Thyroid gland (tissue), 4 donors: ENCODE results near the gene MLYCD. TPM values are rescaled to one million over a fixed set of nuclear protein-coding genes. Genes with fewer than 3 reads are reported as not detected.

ENCODE experiments used
- DNase-seq, 2 donors: peaks; one replicate each; pipeline ENCODE4 v3.0.0-alpha.2; 2019
- H3K27ac ChIP-seq, 3 donors: fragments of 200-600 bp; sonication (generic); 1 replicate in 2 of 3; 2 replicates in 1 of 3; pipeline ENCODE4 v1.5.1; 2016 to 2019; ENCODE audit warnings: mild to moderate bottlenecking in 1 of 3, moderate library complexity in 1 of 3
- H3K27me3 ChIP-seq: fragments of 200-600 bp; sonication (generic); one replicate; pipeline ENCODE4 v1.5.1; 2019
- H3K36me3 ChIP-seq, 2 donors: fragments of 200-600 bp; sonication (generic); one replicate each; pipeline ENCODE4 v1.5.1; 2016 to 2019
- H3K4me1 ChIP-seq, 2 donors: fragments of 200-600 bp; sonication (generic); one replicate each; pipeline ENCODE4 v1.5.1; 2017 to 2019
- H3K4me3 ChIP-seq, 3 donors: fragments of 200-600 bp; sonication (generic); replicated peaks in 1 of 3; 1 replicate in 2 of 3; 2 replicates in 1 of 3; pipeline ENCODE4 v1.5.1; 2016; ENCODE audit warnings: mild to moderate bottlenecking in 1 of 3
- H3K9me3 ChIP-seq: fragments of 200-600 bp; sonication (generic); one replicate; pipeline ENCODE4 v1.5.1; 2017
- CTCF ChIP-seq, 6 experiments: fragments of 200-600 bp in 3 of 6; fragments of 450-650 bp in 3 of 6; sonication (generic) in 3 of 6; IDR thresholded peaks; one replicate each; pipeline ENCODE4 v1.5.1; 2016 to 2019; ENCODE audit warnings: antibody characterized with exemption in 6 of 6, mild to moderate bottlenecking in 2 of 6, inconsistent platforms in 1 of 6, moderate library complexity in 1 of 6
- POLR2A ChIP-seq, 2 donors: fragments of 450-650 bp; IDR thresholded peaks; one replicate each; pipeline ENCODE4 v1.6.1; 2017; ENCODE audit warnings: antibody characterized with exemption in 2 of 2, mild to moderate bottlenecking in 2 of 2, moderate library complexity in 1 of 2
- WGBS, 2 donors: methylation state at CpG; one replicate each; pipeline ENCODE4 v1.1.5; 2017; 5-methylcytosine and 5-hydroxymethylcytosine counted together
- intact Hi-C: fragments of 100-400 bp; cut with DNase I; formaldehyde crosslinking; loops from one replicate; pipeline ENCODE4 v1.15.1; 2023
- total RNA-seq, 4 donors: library from RNA; depleted of rRNA; stranded (reverse); fragments of >200 nt; gene quantifications; one replicate each; pipeline ENCODE4 v1.2.3, GENCODE V29; 2016

Gene MLYCD
- total RNA-seq, 4 donors from 2014 or later: 9.9 to 22.0 (median 12.0) TPM

- 44 to 61% methylated on average over 2 of the region's 2 CpGs for WGBS, 2 donors
- Histone ChIP-seq H3K4me3 (no peak overlapping the region), H3K9me3 (no peaks in the 10 kb centered on the region), H3K36me3 (peaks cover 43 to 52% of the 10 kb centered on the region in 2 donors), H3K27me3 (no peaks in the 10 kb centered on the region), H3K27ac (no peak overlapping the region), H3K4me1 (no peaks in the 10 kb centered on the region)
- TF ChIP-seq CTCF (IDR thresholded peaks at IDR 0.05) (no peak), POLR2A (IDR thresholded peaks at IDR 0.05) (no peak)
- DNase-seq: no peak
- intact Hi-C loops: no loop called here
These were observed 9.9 kb downstream of the MLYCD start for GRCh38 chr16:83908798-83909197.

GRCh38 chr16:83911290-83911689 lies 12.4 kb downstream of the MLYCD start:
- H3K27ac ChIP-seq: no peak overlapping the region
- H3K4me1 ChIP-seq: no peaks in the 10 kb centered on the region
- 87 to 91% methylated on average over 10 of the region's 10 CpGs for WGBS, 2 donors
- H3K36me3 ChIP-seq: peaks cover 56 to 75% of the 10 kb centered on the region in 2 donors
- TF ChIP-seq CTCF (IDR thresholded peaks at IDR 0.05): no peak
- TF ChIP-seq POLR2A (IDR thresholded peaks at IDR 0.05): no peak
- no peaks in the 10 kb centered on the region for H3K27me3 ChIP-seq
- intact Hi-C loops: no loop called here
- H3K9me3 ChIP-seq: no peaks in the 10 kb centered on the region
- DNase-seq: no peak
- no peak overlapping the region for H3K4me3 ChIP-seq

- TF ChIP-seq CTCF (IDR thresholded peaks at IDR 0.05) (no peak), POLR2A (IDR thresholded peaks at IDR 0.05) (no peak)
- Histone ChIP-seq H3K27ac (no peak overlapping the region), H3K9me3 (no peaks in the 10 kb centered on the region), H3K36me3 (peaks cover 52 to 73% of the 10 kb centered on the region in 2 donors), H3K4me1 (no peaks in the 10 kb centered on the region), H3K27me3 (no peaks in the 10 kb centered on the region), H3K4me3 (no peak overlapping the region)
- WGBS, 2 donors: 88 to 94% methylated on average over 11 to 12 of the region's 12 CpGs
- DNase-seq: no peak
- intact Hi-C loops: no loop called here
These were observed 13.8 kb downstream of the MLYCD start for GRCh38 chr16:83912519-83913244.

- TF ChIP-seq POLR2A (IDR thresholded peaks at IDR 0.05) (no peak), CTCF (IDR thresholded peaks at IDR 0.05) (no peak)
- no peaks in the 10 kb centered on the region for H3K9me3 ChIP-seq
- H3K27ac ChIP-seq: no peak overlapping the region
- no peak overlapping the region for H3K4me3 ChIP-seq
- DNase-seq: no peak
- H3K4me1 ChIP-seq: no peaks in the 10 kb centered on the region
- H3K27me3 ChIP-seq: no peaks in the 10 kb centered on the region
- 85 to 88% methylated on average over 15 of the region's 15 CpGs for WGBS, 2 donors
- intact Hi-C loops: no loop called here
- peaks cover 52 to 74% of the 10 kb centered on the region in 2 donors for H3K36me3 ChIP-seq
These were observed 14.3 kb downstream of the MLYCD start for GRCh38 chr16:83913245-83913633.

- intact Hi-C loops: no loop called here
- H3K4me3 ChIP-seq: no peak overlapping the region
- 94% methylated on average over 21 of the region's 21 CpGs for WGBS, 2 donors
- TF ChIP-seq CTCF (IDR thresholded peaks at IDR 0.05) (no peak), POLR2A (IDR thresholded peaks at IDR 0.05) (no peak)
- H3K9me3 ChIP-seq: no peaks in the 10 kb centered on the region
- H3K4me1 ChIP-seq: no peaks in the 10 kb centered on the region
- DNase-seq: no peak
- H3K27ac ChIP-seq: no peak overlapping the region
- peaks cover 53 to 78% of the 10 kb centered on the region in 2 donors for H3K36me3 ChIP-seq
- no peaks in the 10 kb centered on the region for H3K27me3 ChIP-seq
These were observed 15.3 kb downstream of the MLYCD start for GRCh38 chr16:83914091-83914710.
